ENCODE data around the gene TANGO2.
"Not testable (repeated sequence)": the region's sequence is repeated elsewhere in the genome, so short reads cannot be mapped to it uniquely, and the experiment has no call there.

Gene TANGO2

DNA sequence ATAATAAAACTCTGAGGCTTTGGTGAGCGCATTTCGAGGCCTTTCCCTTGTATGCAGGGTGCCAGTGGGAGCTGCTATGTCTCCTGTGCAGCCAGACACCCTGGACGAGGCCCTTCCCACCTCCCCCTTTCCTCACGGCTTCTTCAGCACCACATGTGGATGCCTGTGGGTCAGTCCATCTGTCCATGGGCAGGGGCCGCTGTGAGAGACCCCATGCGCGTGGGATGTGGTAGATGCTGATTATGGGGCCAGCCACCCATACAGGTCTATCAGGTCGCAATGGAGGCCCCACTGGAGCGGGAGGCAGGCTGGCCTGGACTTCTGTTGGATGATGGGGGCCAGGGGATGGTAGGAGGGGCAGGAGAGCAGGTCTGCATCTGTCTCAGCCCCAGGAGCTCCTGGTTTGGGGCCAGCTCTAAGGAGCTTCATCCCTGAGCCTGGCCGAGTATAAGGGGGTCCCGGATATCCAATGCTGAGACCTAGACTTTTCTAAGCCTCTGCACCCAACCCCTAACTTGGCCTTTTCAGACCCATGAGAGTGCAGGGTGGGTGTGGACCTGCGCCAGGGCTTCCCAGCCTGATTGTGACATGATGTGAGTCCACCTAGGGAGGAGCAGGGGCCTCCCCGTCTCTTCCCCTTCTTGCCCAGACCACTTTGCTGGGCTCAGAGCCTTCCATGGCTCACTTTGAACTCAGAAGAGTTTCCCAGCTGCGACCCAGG is 45.1 kb downstream of the TANGO2 start:
- DNase-seq: no peak

DNA sequence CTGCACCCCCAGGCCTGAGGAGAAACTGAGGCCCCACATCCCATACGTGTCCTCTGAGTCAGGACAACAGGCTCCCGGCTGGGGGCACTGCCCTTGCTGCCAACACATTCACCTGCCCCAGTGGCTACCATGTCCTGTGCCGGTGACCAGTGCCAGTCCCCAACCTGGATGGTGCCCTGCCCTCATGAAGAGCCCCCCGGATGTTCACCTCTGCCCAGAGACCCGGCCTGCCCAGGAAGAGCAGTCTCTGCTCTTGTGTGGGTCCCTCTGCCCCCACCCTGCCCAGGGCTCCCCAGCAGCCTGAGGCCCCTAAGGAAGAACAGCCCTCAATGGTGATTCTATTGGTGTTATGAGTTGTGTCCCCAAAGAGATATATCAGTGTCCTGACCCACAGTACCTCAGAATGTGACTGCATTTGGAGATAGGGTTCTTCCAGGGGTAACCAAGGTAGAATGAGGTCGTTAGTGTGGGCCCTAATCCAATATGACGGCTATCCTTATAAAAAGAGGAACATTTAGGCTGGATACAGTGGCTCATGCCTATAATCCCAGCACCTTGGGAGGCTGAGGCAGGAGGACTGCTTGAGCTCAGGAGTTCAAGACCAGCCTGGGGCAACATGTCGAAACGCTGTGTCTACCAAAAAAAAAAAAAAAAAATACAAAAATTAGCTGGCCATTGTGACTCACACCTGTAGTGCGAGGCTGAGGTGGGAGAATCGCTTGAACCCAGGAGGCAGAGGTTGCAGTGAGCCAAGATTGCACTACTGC is 45.9 kb downstream of the TANGO2 start:
- no peak for DNase-seq

DNA sequence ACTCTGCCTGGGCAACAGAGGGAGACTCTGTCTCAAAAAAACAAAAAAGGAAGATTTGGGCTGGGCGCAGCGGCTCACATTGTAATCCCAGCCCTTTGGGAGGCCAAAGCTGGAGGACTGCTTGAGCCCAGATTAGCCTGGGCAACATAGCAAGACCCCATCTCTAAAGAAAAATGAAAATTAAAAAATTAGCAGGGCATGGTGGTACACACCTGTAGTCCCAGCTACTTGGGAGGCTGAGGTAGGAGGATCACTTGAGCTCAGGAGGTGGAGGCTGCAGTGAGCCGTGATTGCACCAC is 46.4 kb downstream of the TANGO2 start:
- not testable (repeated sequence) for DNase-seq

DNA sequence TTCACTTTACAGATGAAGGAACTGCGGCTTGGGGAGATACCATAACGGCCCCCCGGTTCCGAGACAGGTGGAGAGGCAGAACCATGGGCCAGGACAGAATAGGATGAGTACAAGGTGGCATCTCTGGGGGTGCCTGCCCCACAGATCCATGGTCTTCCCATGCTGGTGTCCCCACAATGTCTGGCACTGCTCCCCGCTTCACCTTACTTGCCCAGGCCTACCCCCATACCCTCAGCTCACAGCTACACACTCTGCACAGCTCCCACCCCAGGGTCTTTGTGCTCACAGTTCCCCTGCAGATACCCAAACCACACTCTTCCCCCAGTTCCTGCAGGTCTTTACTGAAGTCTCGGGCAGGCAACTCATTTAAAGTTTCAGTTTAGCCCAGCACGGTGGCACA is 47.7 kb downstream of the TANGO2 start:
- DNase-seq: no peak

DNA sequence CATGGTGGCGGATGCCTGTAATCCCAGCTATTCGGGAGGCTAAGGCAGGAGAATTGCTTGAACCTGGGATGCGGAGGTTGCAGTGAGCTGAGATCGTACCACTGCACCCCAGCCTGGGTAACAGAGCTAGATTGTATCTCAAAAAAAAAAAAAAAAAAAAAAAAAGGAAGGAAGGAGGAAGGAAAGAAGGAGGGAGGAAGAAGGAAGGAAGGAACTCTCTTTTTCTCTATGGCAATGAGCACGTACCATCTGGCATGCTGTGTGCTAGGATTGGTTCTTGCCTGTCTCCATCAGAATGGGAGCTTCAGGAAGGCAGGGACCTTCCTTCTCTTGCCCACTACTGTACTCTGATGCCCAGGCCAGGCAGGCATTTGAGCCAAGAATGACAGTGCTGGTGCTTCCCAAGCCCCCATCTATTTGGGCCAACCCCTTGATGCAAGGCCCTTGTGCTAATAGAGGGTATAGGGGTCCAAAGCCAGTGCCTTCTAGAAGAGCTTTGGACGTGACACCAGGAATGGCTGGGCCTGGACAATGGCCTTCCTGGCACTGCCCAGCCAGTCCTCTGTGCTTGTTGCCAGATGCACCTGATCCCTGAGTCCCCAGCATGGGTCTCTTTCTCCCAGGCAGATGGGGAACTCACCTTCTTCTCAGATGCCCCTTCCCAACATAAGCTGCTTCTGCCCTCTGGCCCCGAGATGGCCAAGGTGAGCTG is 48.6 kb downstream of the TANGO2 start:
- no peak for DNase-seq

DNA sequence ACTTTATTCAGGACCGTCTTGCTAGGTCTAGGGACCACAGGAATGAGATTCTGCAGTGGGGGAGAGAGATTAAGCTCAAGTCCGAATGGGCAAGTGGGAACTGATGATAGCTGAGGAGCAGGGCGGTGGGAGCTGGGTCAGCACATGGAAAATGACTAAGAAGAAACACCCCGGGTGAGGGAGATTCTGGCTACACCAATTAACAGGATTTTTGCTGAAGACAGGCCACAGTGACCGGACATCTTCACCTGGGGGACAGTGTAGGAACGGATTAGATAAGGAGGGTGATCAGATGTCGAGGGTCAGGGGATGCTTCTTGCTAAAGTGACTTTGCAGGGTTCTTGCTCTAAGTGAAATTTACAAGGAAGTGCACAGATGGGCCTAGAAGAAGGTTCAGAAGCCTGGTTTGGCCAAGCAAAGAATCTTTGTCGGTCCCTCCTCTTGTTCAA is 50.6 kb downstream of the TANGO2 start:
- DNase-seq: no peak

DNA sequence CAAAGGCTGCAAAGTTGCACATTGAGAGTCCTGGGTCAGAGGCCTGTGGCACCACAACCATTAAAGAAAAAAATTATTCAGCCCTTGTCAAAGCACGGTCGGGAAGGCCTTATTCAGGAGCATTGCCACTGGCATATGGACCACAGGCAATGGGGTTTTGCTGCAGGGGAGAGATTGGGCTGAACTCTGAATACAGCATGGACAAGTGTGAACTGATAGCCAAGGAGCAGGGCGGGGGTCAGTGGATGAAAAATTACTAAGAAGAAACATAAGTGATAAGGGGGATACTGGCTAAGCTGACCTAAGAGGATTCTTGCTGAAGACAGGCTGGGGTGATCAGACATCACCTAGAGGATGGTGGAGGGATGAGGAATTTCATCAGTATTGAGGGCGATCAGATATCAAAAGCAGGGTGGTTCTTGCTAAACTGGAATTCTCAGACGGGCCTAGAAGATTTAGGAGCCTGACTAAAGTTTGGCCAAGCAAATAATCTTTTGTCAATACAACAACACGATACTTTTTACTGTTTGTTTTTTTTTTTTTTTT is 55.8 kb downstream of the TANGO2 start:
- DNase-seq: no peak

DNA sequence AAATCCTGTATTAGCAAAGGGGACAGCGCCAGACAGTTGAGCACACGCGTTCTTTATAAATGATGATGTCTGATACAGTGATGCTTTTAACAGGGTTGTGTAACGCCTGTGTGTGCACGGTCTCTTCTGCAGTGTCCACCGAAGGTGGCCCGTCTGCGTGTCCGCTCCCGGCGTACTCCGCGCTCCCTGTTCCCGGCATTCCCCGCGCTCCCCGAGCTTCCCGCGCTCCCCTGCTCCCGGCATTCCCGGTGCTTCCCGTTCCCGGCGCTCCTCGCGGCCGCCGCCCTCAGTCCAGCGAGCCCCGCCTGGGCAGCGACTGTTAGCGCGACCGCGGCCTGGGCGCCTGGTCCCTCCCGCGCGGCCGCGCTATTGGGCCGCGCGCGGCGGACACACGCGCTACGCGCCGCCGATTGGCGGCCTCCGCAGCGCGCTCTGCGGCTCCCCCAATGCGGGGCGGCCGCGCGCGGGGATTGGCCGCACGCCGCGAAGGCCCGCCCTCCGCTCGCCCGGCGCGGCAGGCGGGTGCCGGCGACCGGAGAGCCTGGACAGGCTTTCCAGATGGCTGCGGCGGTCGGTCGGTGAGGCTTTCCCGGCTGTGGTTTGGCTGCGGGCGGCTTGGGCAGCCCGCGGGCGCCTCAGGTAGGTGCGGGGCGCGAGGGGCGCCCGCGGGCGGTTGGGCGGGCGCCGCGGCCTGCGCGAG is 59.0 kb downstream of the TANGO2 start, which contains the start of gene DGCR8:
Gene DGCR8, plus strand, starts transcription at position 497 of the 700 bp plus-strand sequence. CDS start 5,723 bp downstream, outside the sequence.
- DNase-seq: peak in 3 of 4 experiments; percentile 38 to 66 (median 44)

DNA sequence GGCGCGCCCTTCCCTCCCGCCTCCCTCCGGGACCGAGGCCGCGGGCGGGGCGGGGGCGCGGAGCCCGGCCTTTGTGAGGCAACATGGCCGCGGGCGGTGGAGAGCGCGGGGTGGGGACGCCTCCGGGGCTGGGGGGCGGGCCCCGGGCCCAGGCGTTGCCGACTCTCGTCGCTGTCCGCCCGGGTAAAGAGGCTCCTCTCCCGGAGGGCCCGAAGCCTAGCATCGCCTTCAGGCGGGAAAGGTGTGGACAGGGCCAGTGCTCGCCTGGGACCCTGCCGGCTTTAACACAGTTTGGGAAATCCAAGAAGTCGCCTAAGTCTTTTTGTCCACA is 59.5 kb downstream of the TANGO2 start:
- DNase-seq: peak; percentile 37 to 64 (median 42)

DNA sequence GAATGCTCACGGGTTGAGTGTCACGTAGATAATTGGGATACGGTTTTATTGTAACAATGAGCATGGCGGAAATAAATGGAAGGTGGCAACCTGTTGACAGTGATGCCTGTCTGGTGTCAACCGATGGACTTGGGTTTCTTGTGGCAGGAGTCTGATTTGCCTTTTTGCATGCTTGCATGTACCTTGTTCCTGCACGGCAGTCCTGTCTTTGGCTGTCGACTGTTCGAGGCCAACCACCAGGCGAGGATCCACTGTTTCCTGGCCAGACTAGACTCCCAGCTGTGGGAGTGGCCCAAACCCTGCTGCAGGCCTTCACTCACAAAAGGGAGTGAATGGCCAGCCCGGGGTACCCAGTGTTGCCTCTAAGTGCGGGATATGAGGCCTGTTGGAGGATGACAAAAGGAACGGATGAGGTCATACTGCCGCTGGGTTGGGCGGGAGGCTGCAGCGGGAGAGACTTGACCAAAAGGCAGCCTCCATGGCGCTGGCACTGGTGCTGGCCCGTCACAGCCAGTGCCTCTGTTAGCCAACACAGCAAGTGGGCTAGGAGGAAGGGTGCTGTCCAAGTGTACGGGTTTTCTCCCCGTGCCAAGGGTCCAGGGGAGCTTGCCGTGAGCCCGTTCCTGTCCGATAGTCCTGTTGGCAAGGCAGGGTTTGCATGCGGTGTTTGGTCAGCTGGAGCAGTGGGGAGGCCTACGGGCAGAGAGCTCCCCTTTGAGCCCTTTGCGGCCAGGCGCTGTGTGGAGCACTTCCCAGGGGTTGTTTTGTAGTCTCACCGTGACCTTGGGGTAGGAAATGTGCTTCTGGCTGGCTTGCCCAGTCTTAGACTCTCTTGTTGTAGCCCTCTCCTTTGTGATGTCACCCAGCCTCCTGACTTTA is 60.1 kb downstream of the TANGO2 start:
- DNase-seq: no peak

DNA sequence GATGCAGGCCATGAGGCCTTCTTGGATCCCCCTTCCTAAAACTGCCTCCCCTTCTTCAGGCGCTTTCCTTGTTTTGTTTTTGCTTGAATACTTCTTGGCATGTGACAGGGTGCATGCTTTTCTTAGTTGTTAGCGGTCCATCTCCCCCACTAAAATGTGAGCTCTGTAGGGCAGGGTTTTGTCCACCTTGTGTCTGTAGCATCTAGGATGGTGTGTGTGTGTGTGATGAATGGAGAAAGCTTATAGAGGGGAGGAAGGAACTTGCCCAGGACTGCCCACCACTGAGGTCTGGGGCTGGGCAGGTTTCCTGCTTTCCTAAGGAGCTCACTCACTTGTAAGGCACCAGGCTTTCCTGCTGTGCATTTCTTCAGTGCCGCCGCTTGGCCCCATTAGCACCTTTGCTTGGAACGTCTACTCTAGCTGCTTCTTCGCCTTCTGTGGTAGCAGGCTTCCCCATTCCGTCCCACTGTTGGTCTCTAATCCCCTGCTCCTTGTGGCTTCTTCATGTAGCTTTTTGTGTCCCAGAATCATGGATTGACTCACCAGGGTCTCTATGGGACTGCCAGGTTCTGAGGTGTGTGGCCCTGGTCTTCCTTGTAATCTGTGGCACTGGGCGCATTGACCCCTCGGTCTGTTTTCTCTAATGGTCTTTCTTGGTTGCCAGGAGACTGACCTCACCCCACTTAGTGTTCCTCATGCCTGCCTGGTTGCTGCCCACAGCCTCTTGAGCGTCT is 62.4 kb downstream of the TANGO2 start:
- DNase-seq: no peak

DNA sequence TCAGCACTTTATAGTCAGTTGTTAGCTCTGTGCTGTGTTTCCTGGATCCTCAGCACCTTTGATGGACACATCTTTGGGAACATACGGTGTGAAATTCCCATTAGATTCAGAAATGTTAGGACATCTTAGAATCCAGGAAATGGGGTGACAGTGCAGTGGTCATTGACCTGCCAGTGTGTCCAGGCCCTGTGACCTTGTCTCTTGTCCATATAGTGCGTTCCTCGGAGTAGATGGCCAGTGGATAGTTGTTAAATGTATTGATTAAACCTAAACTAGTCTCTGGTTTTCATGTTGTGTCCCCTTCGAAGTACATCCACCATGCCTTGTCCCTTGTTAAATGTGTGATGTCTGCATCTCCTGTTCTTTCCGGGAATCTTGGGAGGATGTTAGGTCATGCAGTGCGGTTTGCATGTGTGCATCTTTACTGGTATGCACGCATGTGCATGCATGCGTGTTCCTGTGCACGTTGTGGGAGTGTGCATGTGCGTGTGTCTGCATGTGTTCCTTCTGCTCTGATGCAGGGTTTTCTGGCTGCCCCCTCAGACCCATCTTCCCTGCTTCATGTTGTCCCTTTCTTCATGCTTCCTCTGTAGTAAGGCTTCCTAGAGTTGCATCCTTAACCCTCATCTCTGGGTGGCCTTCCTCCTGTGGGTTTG is 63.1 kb downstream of the TANGO2 start:
- DNase-seq: no peak

DNA sequence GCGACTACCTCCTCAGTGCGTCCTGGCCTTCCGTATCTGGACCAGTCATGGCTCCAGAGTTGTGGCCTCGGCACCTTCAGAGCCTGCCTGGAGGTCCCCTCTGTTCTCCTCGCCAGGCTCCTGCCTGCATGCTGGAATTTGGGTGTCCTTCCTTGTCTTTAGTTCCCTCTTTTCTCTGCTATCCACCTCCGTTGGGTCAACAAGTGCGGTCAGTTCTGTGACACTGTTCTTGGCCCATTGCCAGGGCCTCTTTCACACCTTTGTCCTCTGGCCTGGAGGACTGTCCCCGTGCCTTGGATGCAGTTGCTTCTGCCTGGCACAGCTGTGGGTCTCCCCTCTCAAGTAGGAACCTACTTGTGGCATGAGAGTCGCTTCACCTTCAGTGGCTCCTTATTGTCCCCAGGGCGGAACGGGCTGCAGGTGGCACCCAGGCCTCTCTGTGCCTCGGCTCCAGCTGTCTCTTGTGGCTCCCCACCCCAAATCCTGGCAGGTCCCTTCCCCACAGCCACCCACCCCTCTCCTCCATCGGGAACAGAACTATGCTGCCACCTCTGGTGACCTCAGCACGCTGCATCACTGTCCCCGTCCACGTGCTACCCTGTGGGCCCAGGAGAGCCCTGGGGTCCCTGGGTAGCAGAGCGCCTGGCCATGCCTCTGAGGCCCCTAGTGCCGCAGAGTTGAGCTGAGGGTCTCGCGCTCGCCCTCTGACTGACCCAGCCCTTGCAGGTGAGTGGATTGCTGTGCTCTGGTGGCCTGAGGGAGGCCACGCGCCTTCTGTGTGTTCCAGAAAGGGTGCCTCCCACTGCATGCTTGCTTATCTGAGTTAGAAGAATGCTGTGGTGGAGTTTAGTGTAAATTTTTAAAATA is 63.9 kb downstream of the TANGO2 start:
- DNase-seq: no peak

DNA sequence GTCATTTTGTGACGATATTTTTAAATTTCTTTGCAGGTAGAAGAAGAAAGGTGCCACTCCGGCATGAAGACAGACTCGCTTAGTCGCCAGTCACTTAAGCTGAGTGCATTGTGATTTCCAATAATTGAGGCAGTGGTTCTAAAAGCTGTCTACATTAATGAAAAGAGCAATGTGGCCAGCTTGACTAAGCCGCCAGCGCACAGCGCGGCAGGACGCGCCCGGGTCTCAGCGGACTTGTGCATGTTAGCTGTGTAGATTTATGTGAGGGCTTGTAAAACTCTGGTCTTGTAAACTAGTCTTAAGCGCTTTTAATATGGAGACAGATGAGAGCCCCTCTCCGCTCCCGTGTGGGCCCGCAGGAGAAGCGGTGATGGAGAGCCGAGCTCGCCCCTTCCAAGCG is 64.7 kb downstream of the TANGO2 start:
- no peak for DNase-seq

DNA sequence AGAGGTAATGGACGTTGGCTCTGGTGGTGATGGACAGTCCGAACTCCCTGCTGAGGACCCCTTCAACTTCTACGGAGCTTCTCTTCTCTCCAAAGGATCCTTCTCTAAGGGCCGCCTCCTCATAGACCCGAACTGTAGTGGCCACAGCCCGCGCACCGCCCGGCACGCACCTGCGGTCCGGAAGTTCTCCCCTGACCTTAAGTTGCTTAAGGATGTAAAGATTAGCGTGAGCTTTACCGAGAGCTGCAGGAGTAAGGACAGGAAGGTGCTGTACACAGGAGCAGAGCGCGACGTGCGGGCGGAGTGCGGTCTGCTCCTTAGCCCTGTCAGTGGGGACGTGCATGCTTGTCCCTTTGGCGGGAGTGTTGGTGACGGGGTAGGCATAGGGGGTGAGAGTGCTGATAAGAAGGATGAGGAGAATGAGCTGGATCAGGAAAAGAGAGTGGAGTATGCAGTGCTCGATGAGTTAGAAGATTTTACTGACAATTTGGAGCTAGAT is 65.2 kb downstream of the TANGO2 start:
- no peak for DNase-seq

DNA sequence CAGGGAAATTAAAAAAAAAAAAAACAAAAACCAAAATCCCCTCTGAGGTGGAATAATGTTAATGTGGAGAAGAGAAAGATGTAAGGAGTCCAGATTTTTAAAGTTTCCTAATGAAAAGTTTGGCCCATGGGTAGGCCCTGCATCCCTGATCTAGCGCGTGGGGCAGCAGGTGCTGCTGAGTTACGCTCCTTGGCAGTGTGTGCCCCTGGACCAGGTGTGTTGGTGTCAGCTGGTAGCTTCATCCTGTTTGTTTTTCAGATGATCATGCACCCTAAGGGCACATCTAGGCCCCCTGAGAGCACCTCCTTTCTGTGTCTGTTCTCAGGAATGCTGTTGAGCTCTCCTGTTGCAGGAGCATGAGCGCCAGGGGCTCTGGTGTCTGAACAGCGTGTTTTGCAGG is 65.9 kb downstream of the TANGO2 start:
- DNase-seq: no peak

DNA sequence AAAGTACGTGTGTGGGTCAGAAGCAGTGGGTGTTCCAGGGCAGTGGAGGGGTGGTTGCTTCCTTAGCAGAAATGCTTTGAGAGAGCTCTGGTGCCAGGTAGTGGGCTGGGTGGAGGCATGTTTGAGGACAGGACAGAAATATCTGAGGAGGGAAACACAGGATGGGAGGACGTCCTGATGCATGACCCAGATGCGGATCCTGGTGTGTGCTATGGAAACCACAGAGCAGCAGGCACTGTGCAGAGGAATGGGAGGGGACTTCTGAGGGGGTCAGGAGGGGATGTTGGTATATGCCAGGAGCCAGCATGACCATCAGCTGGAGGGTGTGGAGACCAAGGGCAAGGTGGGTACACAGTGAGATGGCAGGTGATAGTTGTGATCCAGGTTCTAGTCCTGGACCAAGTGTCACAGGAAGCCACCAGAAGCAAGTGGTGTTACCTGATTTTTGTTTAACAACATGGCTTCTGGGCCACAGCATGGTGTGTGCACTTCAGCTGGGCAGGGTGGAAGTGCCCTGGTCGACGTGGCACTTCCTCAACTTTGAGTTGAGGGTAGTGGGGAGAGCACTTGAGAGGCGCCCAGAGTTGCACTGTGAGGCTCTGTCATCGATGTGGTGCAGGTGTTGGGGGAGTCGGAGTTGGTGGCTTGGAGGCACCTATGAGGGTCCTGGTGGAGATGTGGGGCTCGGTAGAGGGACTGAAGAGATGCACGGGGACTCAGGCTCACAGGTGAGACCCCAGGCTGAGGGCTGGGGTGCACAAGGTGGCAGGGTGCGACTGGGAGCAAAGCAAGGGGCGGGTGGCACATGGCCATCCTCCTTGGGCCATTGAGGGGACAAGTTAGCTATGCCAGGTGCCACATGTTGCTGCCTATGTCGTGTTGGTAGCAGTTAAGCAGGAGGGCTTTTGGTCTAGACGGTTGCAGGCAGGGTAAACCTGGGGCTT is 66.7 kb downstream of the TANGO2 start:
- DNase-seq: no peak

DNA sequence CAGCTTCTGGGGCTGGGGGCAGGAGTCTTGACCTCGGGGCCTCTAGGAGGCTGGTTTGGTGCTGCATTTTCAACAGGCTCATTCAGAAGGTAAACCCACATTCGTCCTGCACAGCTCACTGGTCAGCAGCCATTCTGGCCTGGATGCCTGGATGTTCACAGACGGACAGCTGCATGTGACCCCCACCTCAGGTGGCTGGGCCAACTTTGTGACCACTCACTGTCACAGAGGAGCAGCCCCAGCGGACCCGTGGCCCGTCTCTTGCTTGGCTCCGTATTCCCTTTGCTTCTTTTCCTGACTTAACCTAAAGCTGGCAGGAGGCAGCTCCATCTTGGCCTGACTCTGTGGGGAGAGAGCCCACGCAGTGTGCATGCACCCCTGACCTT is 67.3 kb downstream of the TANGO2 start:
- DNase-seq: no peak

Measured in activated naive CD4-positive, alpha-beta T cell (primary cell).